HG03571 (cell line): ENCODE results near the gene PKP1.

Experiments used
- ATAC-seq: cut with Tn5 transposase; IDR thresholded peaks from one replicate; pipeline ENCODE4 v1.9.1; 2021; ENCODE audit not compliant: unreplicated experiment

PKP1 gene

GRCh38 chr1:201259476-201260235 lies 23.6 kb upstream of the PKP1 start:
- no peak for ATAC-seq

- ATAC-seq = no peak
These were observed 23.1 kb upstream of the PKP1 start for GRCh38 chr1:201260236-201260590.

- no peak for ATAC-seq
These were observed 22.5 kb upstream of the PKP1 start for GRCh38 chr1:201260648-201261311.

- no peak for ATAC-seq
These were observed 21.3 kb upstream of the PKP1 start for GRCh38 chr1:201261771-201262547.

- no peak for ATAC-seq
These were observed 20.2 kb upstream of the PKP1 start for GRCh38 chr1:201262963-201263608.

- no peak for ATAC-seq
These were observed 19.2 kb upstream of the PKP1 start for GRCh38 chr1:201264072-201264471.

- ATAC-seq = no peak
These were observed 18.8 kb upstream of the PKP1 start for GRCh38 chr1:201264554-201264953.

GRCh38 chr1:201265756-201266155 lies 17.6 kb upstream of the PKP1 start:
- ATAC-seq = no peak

- no peak for ATAC-seq
These were observed 17.0 kb upstream of the PKP1 start for GRCh38 chr1:201266276-201266675.

- no peak for ATAC-seq
These were observed 16.5 kb upstream of the PKP1 start for GRCh38 chr1:201266774-201267173.

GRCh38 chr1:201267481-201268229 lies 15.7 kb upstream of the PKP1 start:
- ATAC-seq = no peak

GRCh38 chr1:201268604-201269151 lies 14.6 kb upstream of the PKP1 start:
- no peak for ATAC-seq

- no peak for ATAC-seq
These were observed 14.0 kb upstream of the PKP1 start for GRCh38 chr1:201269281-201269680.

- ATAC-seq = no peak
These were observed 13.4 kb upstream of the PKP1 start for GRCh38 chr1:201269900-201270410.

- no peak for ATAC-seq
These were observed 12.5 kb upstream of the PKP1 start for GRCh38 chr1:201270616-201271390.

- ATAC-seq = no peak
These were observed 10.5 kb upstream of the PKP1 start for GRCh38 chr1:201272799-201273198.

- ATAC-seq = no peak
These were observed 8.6 kb upstream of the PKP1 start for GRCh38 chr1:201274616-201275252.

- no peak for ATAC-seq
These were observed 8.0 kb upstream of the PKP1 start for GRCh38 chr1:201275253-201275666.

- no peak for ATAC-seq
These were observed 6.4 kb upstream of the PKP1 start for GRCh38 chr1:201276891-201277290.
